ENCODE data around the gene MSH5. TPM values are rescaled to one million over a fixed set of nuclear protein-coding genes. Genes with fewer than 3 reads are reported as not detected.

The MSH5 gene
- total RNA-seq, 1 experiment from 2014 or later: 22.4 TPM

DNA sequence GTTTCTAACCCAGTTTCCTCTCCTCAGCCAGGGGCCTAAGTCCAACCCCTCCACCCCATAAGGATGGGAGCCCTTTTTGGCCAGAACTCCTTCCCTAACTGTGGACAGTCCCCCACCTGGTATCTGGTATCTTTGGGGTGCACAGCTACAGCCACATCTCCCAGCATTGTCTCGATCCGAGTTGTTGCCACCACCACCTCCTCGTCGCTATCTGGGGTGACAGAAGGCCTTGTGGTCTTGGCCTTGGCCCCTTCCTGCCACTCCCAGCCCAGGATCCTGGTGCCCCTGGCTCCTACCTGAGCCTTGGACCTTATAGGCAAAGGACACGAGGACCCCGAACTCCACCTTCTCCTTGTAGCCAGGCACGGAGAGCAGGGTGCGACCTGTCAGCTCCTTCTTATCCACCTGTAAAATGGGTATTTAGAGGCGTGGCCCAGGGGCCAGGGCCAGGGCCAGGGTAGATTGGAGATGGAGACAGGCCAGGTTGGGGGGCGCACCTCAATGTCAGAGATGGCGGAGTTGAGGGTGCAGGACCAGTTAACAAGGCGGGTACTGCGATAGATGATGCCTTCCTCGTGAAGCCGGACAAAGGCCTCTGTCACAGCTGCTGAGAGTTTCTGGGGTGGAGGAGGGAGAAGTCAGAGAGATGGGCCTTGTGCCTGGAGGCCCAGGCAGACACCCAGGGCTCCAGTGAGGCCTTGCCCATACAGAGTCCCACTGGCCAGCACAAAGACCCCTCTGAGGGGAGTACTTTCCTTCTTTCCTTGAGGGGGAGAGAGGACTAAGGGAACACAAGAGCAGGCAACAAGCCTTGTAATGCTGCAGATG lies 44.5 kb downstream of the MSH5 start:
- TF ChIP-seq, protein P1, sequence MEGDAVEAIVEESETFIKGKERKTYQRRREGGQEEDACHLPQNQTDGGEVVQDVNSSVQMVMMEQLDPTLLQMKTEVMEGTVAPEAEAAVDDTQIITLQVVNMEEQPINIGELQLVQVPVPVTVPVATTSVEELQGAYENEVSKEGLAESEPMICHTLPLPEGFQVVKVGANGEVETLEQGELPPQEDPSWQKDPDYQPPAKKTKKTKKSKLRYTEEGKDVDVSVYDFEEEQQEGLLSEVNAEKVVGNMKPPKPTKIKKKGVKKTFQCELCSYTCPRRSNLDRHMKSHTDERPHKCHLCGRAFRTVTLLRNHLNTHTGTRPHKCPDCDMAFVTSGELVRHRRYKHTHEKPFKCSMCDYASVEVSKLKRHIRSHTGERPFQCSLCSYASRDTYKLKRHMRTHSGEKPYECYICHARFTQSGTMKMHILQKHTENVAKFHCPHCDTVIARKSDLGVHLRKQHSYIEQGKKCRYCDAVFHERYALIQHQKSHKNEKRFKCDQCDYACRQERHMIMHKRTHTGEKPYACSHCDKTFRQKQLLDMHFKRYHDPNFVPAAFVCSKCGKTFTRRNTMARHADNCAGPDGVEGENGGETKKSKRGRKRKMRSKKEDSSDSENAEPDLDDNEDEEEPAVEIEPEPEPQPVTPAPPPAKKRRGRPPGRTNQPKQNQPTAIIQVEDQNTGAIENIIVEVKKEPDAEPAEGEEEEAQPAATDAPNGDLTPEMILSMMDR (conservative IDR thresholded peaks at IDR 0.05): no peak
- Histone ChIP-seq H2AK5ac (ENCODE audit: insufficient read length, low read length) (no peak overlapping the region), H3K23ac (ENCODE audit: insufficient read length, low read depth, low read length) (no peak overlapping the region), H2BK12ac (ENCODE audit: insufficient read length, low read depth, low read length) (no peak overlapping the region), H3K18ac (ENCODE audit: insufficient read length, low read depth, low read length) (no peak overlapping the region), H2BK15ac (ENCODE audit: low read depth, low read length) (no peak overlapping the region), H2AFZ (ENCODE audit: low read length) (no peak overlapping the region), H3K27me3 (ENCODE audit: insufficient read depth, low read length) (no peaks in the 10 kb centered on the region), H3K9ac (ENCODE audit: extremely low read depth, insufficient read length, low read length) (no peak overlapping the region), H4K8ac (replicated peaks; ENCODE audit: insufficient read length, low read depth, low read length) (no peak overlapping the region), H3K4me1 (ENCODE audit: insufficient read depth, low read length) (no peaks in the 10 kb centered on the region), H3K4me2 (ENCODE audit: insufficient read depth, insufficient read length, low read length) (no peak overlapping the region), H4K91ac (ENCODE audit: insufficient read length, low read depth, low read length) (no peak overlapping the region), H3T11ph (ENCODE audit: low read length) (no peak overlapping the region), H3K27ac (ENCODE audit: insufficient read length, low read depth, low read length) (no peak overlapping the region), H3K9me3 (ENCODE audit: control insufficient read depth, low read depth, low read length) (no peaks in the 10 kb centered on the region), H3K56ac (ENCODE audit: insufficient read length, low read depth, low read length) (no peak overlapping the region), H4K20me1 (ENCODE audit: control insufficient read depth, insufficient read depth, insufficient read length) (peaks cover 3% of the 10 kb centered on the region), H2BK20ac (ENCODE audit: low read depth, low read length, poor library complexity, severe bottlenecking) (no peak overlapping the region), H3K14ac (ENCODE audit: insufficient read depth, low read length) (no peak overlapping the region), H3K4ac (ENCODE audit: low read depth, low read length) (no peak overlapping the region), H3K79me1 (ENCODE audit: insufficient read depth, low read depth, low read length, poor library complexity, severe bottlenecking) (no peaks in the 10 kb centered on the region), H3K23me2 (ENCODE audit: insufficient read length, low read depth, low read length, poor library complexity, severe bottlenecking) (no peaks in the 10 kb centered on the region), H2BK5ac (ENCODE audit: insufficient read length, low read length) (no peak overlapping the region), H2BK120ac (ENCODE audit: low read depth, low read length, poor library complexity, severe bottlenecking) (no peak overlapping the region), H3K79me2 (ENCODE audit: insufficient read depth, low read length) (no peaks in the 10 kb centered on the region), H4K5ac (ENCODE audit: insufficient read length, low read depth, low read length) (no peak overlapping the region)
- H3K4me3 Mint-ChIP-seq: no peak overlapping the region; a peak in 1 of 5 replicates
- DNase-seq: no peak
- H3K27ac Mint-ChIP-seq: no peak overlapping the region; a peak in 1 of 7 replicates
- no CpG with 5 or more reads among the region's 15 CpGs for WGBS (ENCODE audit: extremely low coverage, insufficient read length, low lambda C conversion rate)
- H3K27me3 Mint-ChIP-seq (ENCODE audit: low read depth): no peaks in the 10 kb centered on the region
- H3K36me3 Mint-ChIP-seq (ENCODE audit: insufficient read depth in 1 of 3, low read depth in 3 of 3): peaks cover 37 to 74% (median 67%) of the 10 kb centered on the region in 3 experiments
- no peaks in the 10 kb centered on the region for H3K4me1 Mint-ChIP-seq
- H3K9me3 Mint-ChIP-seq: no peaks in the 10 kb centered on the region
